GM19395 (cell line): ENCODE results near the gene AGAP9.
"Not testable (repeated sequence)": the region's sequence is repeated elsewhere in the genome, so short reads cannot be mapped to it uniquely, and the experiment has no call there.

Experiments
- ATAC-seq: cut with Tn5 transposase; IDR thresholded peaks from one replicate; pipeline ENCODE4 v1.9.1; 2021; ENCODE audit warnings: mild to moderate bottlenecking, moderate library complexity; ENCODE audit not compliant: unreplicated experiment

The AGAP9 gene

GRCh38 chr10:47458466-47459154, 64.8 kb downstream of the AGAP9 start:
- ATAC-seq: no peak

- no peak for ATAC-seq
Measured at GRCh38 chr10:47457826-47458225, 65.6 kb downstream of the AGAP9 start.

DNA sequence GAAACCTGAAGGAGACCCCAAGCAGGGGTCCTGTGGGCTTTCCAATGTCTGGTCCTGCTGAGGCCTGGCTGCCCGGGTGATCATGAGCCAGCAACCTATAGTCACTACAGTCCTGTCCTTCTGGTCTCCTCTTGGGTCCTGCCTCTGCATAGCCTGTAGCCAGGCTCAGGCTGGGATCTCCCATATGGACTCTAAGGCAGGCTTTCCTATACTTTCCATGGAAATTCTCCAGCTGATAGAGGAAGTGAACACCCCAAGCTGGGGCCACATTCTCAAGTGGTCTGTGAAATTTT, 66.0 kb downstream of the AGAP9 start:
- no peak for ATAC-seq

GRCh38 chr10:47456794-47457527, 66.5 kb downstream of the AGAP9 start:
- no peak for ATAC-seq

DNA sequence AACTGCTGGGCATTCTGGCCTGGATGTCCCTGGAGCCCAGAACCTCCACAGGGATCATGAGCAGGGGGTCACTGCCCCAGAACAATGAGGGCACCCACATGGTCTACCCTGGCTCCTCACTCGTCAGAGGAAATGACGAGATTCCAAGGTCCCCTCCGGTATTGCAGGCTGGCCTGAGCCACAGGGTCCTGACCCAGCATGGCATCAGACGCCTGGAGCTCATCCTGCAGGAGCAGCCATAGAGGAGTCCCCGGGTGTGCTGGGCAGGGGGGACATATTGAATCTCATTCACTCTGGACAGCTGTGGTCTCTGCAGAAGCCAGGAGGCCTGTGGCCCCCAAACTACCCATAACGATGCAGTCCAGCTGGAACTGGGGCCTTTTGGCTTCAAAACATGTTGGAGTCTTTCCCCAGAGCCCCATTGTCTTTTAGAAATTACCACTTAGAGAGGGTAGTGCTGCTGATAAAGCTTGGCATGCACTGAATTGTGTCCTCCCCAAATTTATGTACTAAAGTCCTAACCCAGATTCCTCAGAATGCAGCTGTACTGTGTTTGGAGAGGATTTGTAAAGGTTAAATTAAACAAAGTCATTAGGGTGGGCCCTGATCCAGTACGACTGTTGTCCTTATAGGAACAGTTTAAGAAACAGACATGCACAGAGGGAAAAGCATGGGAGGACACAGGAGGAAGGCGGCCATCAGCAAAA, 67.2 kb downstream of the AGAP9 start:
- ATAC-seq: no peak

GRCh38 chr10:47455350-47456078, 67.9 kb downstream of the AGAP9 start:
- not testable (repeated sequence) for ATAC-seq

DNA sequence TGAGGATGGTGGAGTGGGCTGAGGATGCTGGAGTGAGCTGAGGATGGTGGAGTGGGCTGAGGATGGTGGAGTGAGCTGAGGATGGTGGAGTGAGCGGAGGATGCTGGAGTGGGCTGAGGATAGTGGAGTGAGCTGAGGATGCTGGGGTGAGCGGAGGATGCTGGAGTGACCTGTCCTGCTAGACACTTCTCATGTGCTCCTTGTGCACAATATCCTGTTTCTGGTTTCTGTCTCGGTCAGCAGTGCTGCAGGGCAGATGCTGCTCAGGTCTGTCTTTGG, 68.7 kb downstream of the AGAP9 start:
- ATAC-seq: no peak

- no peak for ATAC-seq
Measured at GRCh38 chr10:47454008-47454779, 69.2 kb downstream of the AGAP9 start.

- no peak for ATAC-seq
Measured at GRCh38 chr10:47453141-47454007, 70.1 kb downstream of the AGAP9 start.

- ATAC-seq: no peak
Measured at GRCh38 chr10:47452495-47453140, 70.8 kb downstream of the AGAP9 start.

- no peak for ATAC-seq
Measured at GRCh38 chr10:47451998-47452494, 71.4 kb downstream of the AGAP9 start.
